ENCODE data around the gene CCDC120. TPM values are rescaled to one million over a fixed set of nuclear protein-coding genes. Genes with fewer than 3 reads are reported as not detected.

The CCDC120 gene
- total RNA-seq = 1 to 10 TPM; 5.0 to 5.4 TPM

DNA sequence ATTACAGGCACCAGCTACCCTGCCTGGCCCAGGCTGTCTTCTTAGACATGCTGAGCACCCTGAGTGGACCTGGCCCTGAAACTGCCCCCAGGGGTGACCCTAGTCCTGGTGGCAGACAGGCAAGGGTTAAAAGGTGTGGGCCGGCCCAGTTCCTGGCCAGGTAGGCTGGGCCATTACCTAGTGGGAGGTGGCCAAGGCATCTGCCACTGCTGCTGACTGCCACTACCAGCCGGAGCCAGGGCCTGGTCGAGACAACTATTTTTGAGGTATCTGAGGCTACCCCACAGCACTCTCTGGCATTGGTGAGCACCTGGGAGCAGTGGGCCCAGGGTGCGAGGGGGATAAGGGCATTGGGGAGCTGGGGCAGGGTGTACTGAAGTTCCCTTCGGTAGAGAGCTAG lies at the start of gene CCDC120:
Gene CCDC120, plus strand, starts transcription at position 206 of the 400 bp plus-strand sequence. CDS start 3,043 bp downstream, outside the sequence.
- DNase-seq = no peak
- ChIA-PET POLR2A (no interaction called here), CTCF (no interaction called here)
- H3K4me1 Mint-ChIP-seq (ENCODE audit: low read depth) = peaks cover 21% of the 10 kb centered on the region
- H3K9me3 Mint-ChIP-seq (ENCODE audit: insufficient read depth) = no peaks in the 10 kb centered on the region
- no peak within 1 kb of the TSS for H3K4me3 Mint-ChIP-seq
- H3K27ac Mint-ChIP-seq = no peak within 1 kb of the TSS
- H3K27me3 Mint-ChIP-seq (ENCODE audit: low read depth) = no peaks in the 10 kb centered on the region
- peaks cover 7% of the 10 kb centered on the region for H3K36me3 Mint-ChIP-seq (ENCODE audit: low read depth)
- no peak for ATAC-seq

DNA sequence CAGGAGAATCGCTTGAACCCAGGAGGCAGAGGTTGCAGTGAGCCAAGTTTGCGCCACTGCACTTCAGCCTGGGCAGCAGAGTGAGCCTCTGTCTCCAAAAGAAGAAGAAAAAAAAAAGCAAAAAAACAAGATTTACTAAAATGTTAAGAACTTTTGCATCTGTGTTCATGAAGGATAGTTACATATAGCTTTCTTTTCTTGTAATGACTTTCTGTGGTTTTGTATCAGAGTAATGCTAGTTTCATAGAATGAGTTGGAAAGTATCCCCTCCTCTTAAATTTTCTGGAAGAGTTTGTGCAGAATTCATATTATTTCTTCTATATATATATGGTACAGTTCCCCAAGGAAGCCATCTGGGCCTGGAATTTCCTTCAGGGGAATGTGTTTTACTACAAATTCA lies 39.7 kb upstream of the CCDC120 start:
- no peak for ATAC-seq
- POLR2A ChIA-PET = interaction anchor here (0.6 kb wide), 1 partner anchor 19 kb away, joined by 3 read pairs; no protein-coding TSS in a partner anchor
- no peaks in the 10 kb centered on the region for H3K36me3 Mint-ChIP-seq (ENCODE audit: low read depth)
- CTCF ChIA-PET = no interaction called here
- H3K27ac Mint-ChIP-seq = no peak overlapping the region
- no peaks in the 10 kb centered on the region for H3K9me3 Mint-ChIP-seq (ENCODE audit: insufficient read depth)
- H3K4me1 Mint-ChIP-seq (ENCODE audit: low read depth) = no peaks in the 10 kb centered on the region
- no peak for DNase-seq
- H3K27me3 Mint-ChIP-seq (ENCODE audit: low read depth) = no peaks in the 10 kb centered on the region
- H3K4me3 Mint-ChIP-seq = no peak overlapping the region

DNA sequence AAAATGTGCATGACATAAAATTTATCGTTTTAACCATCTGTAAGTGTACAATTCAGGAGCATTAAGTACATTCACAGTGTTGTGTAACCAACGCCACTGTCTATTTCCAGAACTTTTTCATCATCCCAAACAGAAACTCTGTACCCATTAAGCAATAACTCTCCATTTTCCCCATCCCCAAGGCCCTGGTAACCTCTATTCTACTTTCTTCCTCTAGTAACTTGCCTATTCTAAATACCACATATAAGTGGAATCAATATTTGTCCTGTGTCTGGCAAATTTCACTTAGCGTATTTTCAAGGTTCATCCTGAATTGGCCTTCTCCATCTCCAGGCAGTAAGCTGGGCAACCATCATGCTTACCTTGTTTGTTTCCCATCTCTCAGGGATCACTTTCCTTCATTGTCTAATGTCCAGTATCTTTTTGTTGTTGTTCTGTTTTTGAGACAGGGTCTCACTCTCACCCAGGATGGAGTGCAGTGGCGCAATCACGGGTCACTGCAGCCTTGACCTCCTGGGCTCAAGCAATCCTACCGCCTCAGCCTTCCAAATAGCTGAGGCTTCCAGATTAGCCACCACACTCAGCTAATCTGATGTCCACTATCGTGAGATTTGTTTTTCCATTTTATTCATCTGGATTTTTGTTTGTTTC lies 39.1 kb upstream of the CCDC120 start:
- Mint-ChIP-seq H3K9me3 (ENCODE audit: insufficient read depth) (no peaks in the 10 kb centered on the region), H3K4me1 (ENCODE audit: low read depth) (no peaks in the 10 kb centered on the region), H3K36me3 (ENCODE audit: low read depth) (peaks cover 5% of the 10 kb centered on the region), H3K27me3 (ENCODE audit: low read depth) (no peaks in the 10 kb centered on the region), H3K4me3 (no peak overlapping the region), H3K27ac (no peak overlapping the region)
- DNase-seq (no peak), ATAC-seq (no peak)
- POLR2A ChIA-PET = no interaction called here
- CTCF ChIA-PET = no interaction called here

GRCh38 chrX:49029876-49030275 lies 28.9 kb upstream of the CCDC120 start:
- no peaks in the 10 kb centered on the region for H3K27me3 Mint-ChIP-seq (ENCODE audit: low read depth)
- H3K36me3 Mint-ChIP-seq (ENCODE audit: low read depth) = peaks cover 14% of the 10 kb centered on the region
- DNase-seq (no peak), ATAC-seq (no peak)
- no peak overlapping the region for H3K4me3 Mint-ChIP-seq
- POLR2A ChIA-PET = no interaction called here
- no peaks in the 10 kb centered on the region for H3K9me3 Mint-ChIP-seq (ENCODE audit: insufficient read depth)
- CTCF ChIA-PET = interaction anchor here (0.6 kb wide), 1 partner anchor 1814 kb away, joined by 3 read pairs; no protein-coding TSS in a partner anchor
- no peak overlapping the region for H3K27ac Mint-ChIP-seq
- H3K4me1 Mint-ChIP-seq (ENCODE audit: low read depth) = no peaks in the 10 kb centered on the region

DNA sequence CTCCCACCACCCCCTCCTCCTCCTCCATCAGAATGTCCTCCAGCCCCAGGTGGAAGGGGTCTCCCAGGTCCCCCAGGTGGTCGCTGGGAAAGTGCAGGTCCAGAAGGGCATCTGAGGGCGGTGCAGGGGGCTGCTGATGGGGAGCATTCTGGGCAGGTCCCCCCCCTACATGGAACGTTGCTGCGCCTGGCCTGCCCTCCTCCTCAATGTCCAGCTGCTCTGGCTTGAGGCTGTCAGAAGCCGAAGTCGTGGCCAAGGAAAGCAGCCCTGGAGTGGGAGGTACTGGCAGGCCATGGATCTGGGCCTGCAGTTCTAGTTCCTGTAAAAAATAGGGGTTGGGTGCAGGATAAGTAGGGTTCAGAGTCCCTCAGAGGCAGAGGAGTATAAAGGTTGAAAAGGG lies 28.5 kb upstream of the CCDC120 start:
- no peak overlapping the region for H3K4me3 Mint-ChIP-seq

DNA sequence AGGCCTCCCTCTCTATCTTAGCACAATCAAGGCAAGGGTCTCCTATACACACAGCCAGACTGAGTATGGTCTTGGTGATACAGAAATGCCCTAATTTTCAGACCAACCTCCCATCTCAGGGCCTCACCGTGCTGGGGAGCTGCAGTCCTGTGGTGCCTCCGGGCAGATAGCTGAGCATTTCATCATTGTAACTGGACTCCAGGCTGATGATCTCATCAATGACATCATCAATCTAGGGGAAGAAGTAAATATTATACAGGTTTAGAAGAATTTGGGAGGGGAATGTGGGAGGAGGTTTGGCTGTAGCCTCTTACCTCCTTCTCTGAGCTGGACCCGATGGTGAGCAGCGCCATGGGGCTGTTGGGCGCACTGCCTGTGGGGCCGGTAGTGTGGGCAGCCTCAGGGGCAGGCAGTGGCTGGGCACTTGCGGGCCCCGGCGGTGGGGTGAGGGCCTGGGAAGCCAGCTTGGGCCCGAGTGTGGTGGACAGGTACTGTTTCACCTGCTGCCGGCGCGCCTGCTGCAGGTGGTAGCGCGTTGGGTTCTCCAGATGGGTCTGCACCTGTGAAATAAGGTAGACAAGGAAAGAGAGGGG lies 20.8 kb upstream of the CCDC120 start:
- Mint-ChIP-seq H3K36me3 (ENCODE audit: low read depth) (peaks cover 25% of the 10 kb centered on the region), H3K4me3 (no peak overlapping the region), H3K27ac (no peak overlapping the region), H3K4me1 (ENCODE audit: low read depth) (peaks cover 28% of the 10 kb centered on the region), H3K9me3 (ENCODE audit: insufficient read depth) (no peaks in the 10 kb centered on the region), H3K27me3 (ENCODE audit: low read depth) (no peaks in the 10 kb centered on the region)
- POLR2A ChIA-PET = interaction anchor here (0.5 kb wide), 1 partner anchor 19 kb away, joined by 3 read pairs; no protein-coding TSS in a partner anchor
- ATAC-seq = no peak
- CTCF ChIA-PET = no interaction called here
- DNase-seq = no peak

More for the DNA sequence above, 28.5 kb upstream of the CCDC120 start:
- Mint-ChIP-seq H3K36me3 (ENCODE audit: low read depth) (peaks cover 14% of the 10 kb centered on the region), H3K27ac (no peak overlapping the region), H3K4me1 (ENCODE audit: low read depth) (no peaks in the 10 kb centered on the region), H3K27me3 (ENCODE audit: low read depth) (no peaks in the 10 kb centered on the region), H3K9me3 (ENCODE audit: insufficient read depth) (no peaks in the 10 kb centered on the region)
- ATAC-seq = no peak
- CTCF ChIA-PET = no interaction called here
- no peak for DNase-seq
- POLR2A ChIA-PET = no interaction called here

DNA sequence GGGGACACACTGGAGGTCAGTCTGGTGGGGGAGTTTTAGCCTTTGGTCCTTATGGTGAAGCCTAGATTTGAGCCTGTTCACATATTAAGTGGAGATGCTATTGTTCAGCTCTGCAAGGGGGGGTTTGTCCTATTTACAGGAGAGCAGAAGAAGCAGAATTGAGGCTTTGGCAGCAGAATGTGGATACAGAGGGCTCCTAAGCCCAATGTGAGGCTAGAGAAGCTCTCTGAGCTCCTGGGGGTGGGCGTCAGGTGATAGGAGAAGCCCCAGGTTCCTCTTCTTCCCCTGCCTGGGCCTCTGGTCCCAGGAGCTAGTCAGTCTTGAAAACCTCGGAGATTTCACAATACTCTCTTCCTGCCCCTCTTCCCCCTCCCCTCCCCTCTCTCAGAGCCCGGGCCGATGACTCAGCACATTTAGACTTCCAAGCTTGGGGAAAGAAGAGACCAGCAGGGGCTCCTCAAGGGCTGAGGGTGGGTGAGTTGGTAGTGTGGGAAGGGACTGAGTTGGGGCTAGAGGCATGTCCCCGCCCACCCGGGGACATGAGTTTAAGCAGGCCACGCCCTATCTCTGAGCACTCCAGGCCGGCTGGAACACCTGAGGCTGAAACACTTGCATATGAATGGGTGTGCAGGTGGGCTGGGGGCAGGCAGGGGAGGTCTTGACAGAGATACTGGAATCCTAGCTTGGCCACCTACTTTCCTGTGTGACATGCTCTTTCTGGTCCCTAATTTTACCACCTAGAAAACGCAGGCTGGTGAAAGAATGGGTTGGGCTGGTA lies 19.0 kb upstream of the CCDC120 start:
- ChIA-PET POLR2A (interaction anchor here (1.1 kb wide), 1 partner anchor 40 kb away, joined by 3 read pairs; the partner anchor contains the start of gene WDR45), CTCF (interaction anchor here (0.9 to 1.0 kb wide), 2 partner anchors 100 to 148 kb away, joined by 3 to 4 read pairs; no protein-coding TSS in a partner anchor)

DNA sequence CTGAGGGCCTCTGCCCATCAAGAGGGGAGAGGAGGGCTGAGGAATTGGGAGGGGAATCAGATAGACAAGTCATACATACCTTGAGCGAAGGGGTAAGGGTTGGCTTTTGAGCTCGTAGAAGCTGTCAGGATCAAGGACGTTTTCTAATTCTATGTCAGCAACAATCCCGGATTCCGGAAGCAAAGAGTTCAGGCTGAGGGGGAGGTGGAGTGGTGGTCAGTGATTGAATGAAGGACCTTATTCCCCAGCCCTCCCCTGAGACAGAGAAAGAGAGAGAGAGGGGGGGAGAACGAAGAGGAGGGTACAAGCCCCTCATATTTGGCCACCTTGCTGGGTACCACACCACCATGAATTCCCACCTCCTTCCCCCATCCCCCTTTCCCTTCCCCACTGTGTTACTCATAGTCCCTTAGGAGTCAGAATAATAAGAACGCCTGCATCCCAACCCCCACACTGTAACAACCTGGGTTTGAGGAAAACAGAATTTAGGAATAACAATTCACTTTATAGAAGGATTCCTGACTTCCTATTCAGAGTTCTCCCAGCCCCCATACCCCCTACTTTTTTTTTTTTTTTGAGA lies 18.3 kb upstream of the CCDC120 start:
- H3K4me1 Mint-ChIP-seq (ENCODE audit: low read depth) = peaks cover 36% of the 10 kb centered on the region
- POLR2A ChIA-PET = interaction anchor here (1.1 to 3.2 kb wide), 3 partner anchors 38 to 84 kb away, joined by 3 to 10 read pairs (median 3); partner anchors contain the start of genes GRIPAP1, OTUD5 and WDR45
- ATAC-seq = no peak
- H3K27ac Mint-ChIP-seq = peak overlapping the region; percentile 81
- CTCF ChIA-PET = interaction anchor here (0.9 to 1.0 kb wide), 2 partner anchors 100 to 148 kb away, joined by 3 to 4 read pairs; no protein-coding TSS in a partner anchor
- H3K4me3 Mint-ChIP-seq = peak overlapping the region; percentile 31
- no peak for DNase-seq
- H3K27me3 Mint-ChIP-seq (ENCODE audit: low read depth) = no peaks in the 10 kb centered on the region
- no peaks in the 10 kb centered on the region for H3K9me3 Mint-ChIP-seq (ENCODE audit: insufficient read depth)
- H3K36me3 Mint-ChIP-seq (ENCODE audit: low read depth) = peaks cover 18% of the 10 kb centered on the region

More for the DNA sequence above, 19.0 kb upstream of the CCDC120 start:
- Mint-ChIP-seq H3K4me1 (ENCODE audit: low read depth) (peaks cover 36% of the 10 kb centered on the region), H3K4me3 (peak overlapping the region; percentile 31), H3K27me3 (ENCODE audit: low read depth) (no peaks in the 10 kb centered on the region), H3K27ac (peak overlapping the region; percentile 81), H3K36me3 (ENCODE audit: low read depth) (peaks cover 18% of the 10 kb centered on the region), H3K9me3 (ENCODE audit: insufficient read depth) (no peaks in the 10 kb centered on the region)
- peak; percentile 45 for DNase-seq
- ATAC-seq = no peak

GRCh38 chrX:49041744-49042580 lies 16.8 kb upstream of the CCDC120 start:
- Mint-ChIP-seq H3K4me3 (peak overlapping the region; percentile 87), H3K4me1 (ENCODE audit: low read depth) (peaks cover 36% of the 10 kb centered on the region), H3K9me3 (ENCODE audit: insufficient read depth) (no peaks in the 10 kb centered on the region), H3K36me3 (ENCODE audit: low read depth) (peaks cover 18% of the 10 kb centered on the region), H3K27me3 (ENCODE audit: low read depth) (no peaks in the 10 kb centered on the region), H3K27ac (peak overlapping the region; percentile 87)
- ATAC-seq = no peak
- POLR2A ChIA-PET = interaction anchor here (0.8 to 3.2 kb wide), 3 partner anchors 39 to 101 kb away, joined by 3 to 10 read pairs (median 3); partner anchors contain the start of genes GRIPAP1 and OTUD5
- CTCF ChIA-PET = interaction anchor here (0.8 to 1.4 kb wide), 2 partner anchors 69 to 84 kb away, joined by 4 to 6 read pairs; partner anchors contain the start of gene OTUD5
- DNase-seq = peak; percentile 25

GRCh38 chrX:49042581-49043219 lies 16.1 kb upstream of the CCDC120 start:
- Mint-ChIP-seq H3K9me3 (ENCODE audit: insufficient read depth) (no peaks in the 10 kb centered on the region), H3K27ac (peak overlapping the region; percentile 87), H3K4me3 (peak overlapping the region; percentile 87), H3K27me3 (ENCODE audit: low read depth) (no peaks in the 10 kb centered on the region), H3K4me1 (ENCODE audit: low read depth) (peaks cover 36% of the 10 kb centered on the region), H3K36me3 (ENCODE audit: low read depth) (peaks cover 16% of the 10 kb centered on the region)
- ChIA-PET POLR2A (interaction anchor here (0.6 to 3.2 kb wide), 6 partner anchors 40 to 123 kb away, joined by 3 to 10 read pairs (median 3); partner anchors contain the start of gene GRIPAP1), CTCF (interaction anchor here (1.0 to 2.0 kb wide), 4 partner anchors 71 to 121 kb away, joined by 3 to 9 read pairs (median 6); partner anchors contain the start of genes KCND1 and OTUD5)
- ATAC-seq (peak; percentile 12), DNase-seq (no peak)

Measured in activated CD8-positive, alpha-beta T cell treated with anti-CD3 and anti-CD28 coated beads, Interleukin-2, amount 10 ng/mL, durations not matched to agents 7 days and 5 days (primary cell).